GM21529 (cell line): ENCODE data around the gene AMFR.

Source experiments
- ATAC-seq: cut with Tn5 transposase; IDR thresholded peaks from one replicate; pipeline ENCODE4 v1.9.1; 2021; ENCODE audit not compliant: unreplicated experiment

The AMFR gene

GRCh38 chr16:56336071-56336688, 89.2 kb downstream of the AMFR start:
- no peak for ATAC-seq

DNA sequence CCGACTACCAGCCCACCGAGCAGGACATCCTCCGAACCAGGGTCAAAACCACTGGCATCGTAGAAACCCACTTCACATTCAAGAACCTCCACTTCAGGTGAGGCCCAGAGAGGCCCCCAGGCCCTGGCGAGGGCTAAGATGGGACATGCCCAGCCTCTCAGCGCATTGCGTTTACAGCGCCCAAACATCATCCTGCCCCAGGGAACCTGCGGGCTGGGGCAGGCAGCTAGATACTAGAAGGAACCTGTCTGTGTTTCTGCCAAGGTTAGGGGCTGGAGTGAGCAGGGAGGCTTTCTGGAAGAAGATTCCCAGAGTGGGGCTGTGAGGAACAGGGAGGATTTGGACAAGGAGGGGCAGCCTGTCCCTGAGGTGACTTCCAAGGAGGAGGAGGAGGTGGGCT, 90.6 kb downstream of the AMFR start:
- no peak for ATAC-seq

GRCh38 chr16:56332464-56333079, 92.8 kb downstream of the AMFR start:
- no peak for ATAC-seq

- ATAC-seq: no peak
Measured at GRCh38 chr16:56331915-56332314, 93.4 kb downstream of the AMFR start.

DNA sequence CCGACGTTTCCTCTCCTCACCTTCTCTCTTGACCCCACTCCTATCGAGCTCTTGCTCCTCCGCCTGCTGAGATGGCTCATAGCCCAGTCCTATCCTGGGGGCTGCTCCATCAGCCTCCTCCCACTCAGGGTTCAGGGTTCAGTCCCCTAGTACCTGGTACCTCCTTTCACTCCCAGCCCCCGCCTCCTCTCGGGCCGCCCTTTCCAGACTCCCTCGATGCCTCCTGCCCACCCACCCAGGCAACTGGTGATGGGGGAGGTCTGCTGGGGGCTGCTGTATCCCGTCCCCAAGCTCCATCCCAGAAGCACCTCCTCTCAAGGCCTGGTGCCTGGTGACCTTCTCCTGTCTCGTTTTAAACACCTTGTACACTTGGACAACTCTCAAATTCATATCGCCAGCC, 93.9 kb downstream of the AMFR start:
- ATAC-seq: no peak

DNA sequence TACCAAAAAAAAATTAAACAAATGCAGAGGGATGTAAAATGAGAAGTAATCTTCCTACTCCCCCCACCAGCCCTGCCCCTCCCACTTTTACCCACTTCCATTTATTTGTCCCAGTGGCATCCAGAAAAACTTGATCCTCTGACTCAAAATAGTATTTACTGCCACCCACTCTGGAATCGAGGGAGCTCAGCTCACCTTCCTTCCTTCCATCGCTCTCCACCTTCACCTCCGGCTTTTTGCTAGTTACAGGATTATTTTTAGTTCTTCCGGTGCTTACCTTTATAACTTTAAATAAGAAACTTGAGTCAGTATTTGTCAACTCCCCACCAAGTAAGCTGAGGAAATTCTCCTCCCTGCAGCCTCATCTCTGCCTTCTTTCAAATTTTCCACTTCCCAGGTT, 94.9 kb downstream of the AMFR start:
- ATAC-seq: no peak

DNA sequence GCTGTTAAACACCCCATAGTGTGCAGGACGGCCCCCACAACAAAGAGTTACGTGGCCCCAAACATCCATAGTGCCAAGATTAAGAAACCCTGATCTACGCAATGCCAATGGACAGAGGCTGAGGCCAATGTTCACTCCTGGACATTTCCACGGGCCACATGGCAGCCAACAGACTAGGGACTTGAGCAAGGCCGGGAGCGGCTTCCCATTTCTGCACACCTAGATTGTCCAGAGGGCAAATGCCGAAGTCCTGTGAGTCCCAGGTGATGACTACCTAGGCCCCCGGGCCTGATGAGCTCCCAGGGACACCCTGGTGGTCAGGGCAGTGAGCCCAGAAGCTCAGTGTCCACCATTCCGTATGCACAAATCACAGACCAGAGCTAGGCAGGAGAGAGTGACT, 95.5 kb downstream of the AMFR start:
- no peak for ATAC-seq

- ATAC-seq: no peak
Measured at GRCh38 chr16:56328276-56329022, 96.9 kb downstream of the AMFR start.

DNA sequence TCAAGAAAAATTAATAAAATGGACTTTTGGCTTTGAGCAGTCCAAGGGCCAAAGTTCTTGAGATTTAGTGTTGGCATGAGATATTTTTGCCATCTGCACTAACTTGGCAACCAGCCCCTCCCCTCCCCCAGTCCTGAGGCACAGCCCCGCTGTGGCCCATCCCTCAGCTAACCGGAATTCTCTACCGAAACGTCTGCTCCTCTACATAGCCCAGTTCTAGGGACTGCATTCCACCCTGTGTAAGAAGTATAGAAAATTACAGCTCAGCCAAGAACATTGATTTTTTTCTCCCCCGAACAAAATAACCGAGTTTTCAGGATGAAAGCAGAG, 97.5 kb downstream of the AMFR start:
- no peak for ATAC-seq

DNA sequence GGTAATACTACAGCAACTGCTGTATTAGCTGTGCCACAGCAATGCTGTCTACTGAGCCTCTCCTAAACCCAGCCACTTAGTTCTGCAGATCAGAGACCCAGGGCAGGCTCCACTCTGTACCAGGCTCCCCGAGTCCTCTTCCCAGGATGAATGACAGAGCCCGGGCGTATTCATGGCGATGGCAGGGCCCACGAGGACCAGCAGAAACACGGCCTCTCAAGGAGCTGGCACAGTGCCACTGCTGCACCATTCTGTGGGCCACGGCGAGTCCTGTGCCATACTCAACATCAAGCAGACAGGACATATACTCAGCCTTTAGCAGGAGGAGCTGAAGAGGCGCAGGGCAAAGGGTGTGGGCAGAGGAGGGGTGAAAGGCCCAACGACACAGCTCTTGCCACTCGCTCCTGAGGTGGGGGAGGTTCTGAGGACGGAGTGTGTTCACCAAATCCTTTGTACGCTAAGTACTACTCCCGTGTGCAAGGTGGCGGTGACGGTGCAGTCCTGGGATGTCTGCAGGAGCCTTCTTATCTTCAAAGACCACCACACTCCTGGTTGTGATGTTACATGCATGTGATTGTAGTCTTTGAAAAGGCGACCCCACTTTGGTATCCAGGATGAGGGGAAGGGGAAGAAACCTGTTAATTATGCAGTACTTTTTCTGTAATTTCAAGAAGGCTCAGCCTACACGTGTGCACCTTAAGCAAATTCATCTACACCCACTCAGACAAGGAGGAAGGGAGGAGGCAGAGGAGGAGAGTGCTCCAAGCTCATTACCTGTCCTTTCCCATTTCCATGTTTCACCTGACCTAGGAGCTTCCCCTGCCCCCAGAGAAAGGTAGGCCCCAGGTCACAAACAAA, 98.0 kb downstream of the AMFR start:
- ATAC-seq: no peak

DNA sequence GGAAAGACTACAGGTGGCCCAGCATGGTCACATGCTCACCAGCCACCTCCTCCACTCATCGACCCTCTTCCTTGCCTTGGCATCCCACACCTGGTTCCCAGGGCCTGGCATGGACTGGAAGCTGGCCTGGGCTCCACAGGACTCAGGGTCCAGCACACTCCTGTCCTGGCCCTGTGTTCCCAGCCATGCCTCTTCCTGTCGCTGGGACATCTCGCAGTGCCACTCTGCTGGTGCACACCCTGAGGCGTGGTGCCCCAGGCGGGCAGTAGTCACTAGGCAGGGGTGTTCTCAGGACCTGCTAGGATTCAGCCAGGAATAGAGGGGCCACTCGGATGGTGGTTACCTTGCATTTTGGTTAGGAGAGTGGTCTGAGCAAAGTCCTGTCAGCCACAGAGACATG, 99.4 kb downstream of the AMFR start:
- no peak for ATAC-seq

DNA sequence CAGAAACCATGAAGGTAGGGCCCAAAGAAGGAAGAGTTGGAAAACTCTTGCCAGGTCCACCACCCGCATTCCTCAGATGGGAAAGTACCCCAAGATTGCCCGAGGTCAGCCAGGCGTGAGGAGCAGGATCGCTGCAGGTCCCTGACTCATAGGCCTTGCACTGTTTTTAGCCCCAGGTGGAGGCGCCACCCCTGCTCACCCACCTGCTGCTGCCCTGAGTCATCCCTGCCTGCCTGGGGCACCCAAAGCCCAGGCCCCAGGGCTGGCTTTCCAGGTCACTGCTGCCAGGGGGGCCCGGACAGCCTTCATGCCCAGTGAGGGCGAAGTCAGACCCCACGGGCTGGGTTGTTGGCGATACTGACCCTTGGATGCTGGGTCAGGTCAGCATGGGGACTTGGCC, 100.9 kb downstream of the AMFR start:
- no peak for ATAC-seq

DNA sequence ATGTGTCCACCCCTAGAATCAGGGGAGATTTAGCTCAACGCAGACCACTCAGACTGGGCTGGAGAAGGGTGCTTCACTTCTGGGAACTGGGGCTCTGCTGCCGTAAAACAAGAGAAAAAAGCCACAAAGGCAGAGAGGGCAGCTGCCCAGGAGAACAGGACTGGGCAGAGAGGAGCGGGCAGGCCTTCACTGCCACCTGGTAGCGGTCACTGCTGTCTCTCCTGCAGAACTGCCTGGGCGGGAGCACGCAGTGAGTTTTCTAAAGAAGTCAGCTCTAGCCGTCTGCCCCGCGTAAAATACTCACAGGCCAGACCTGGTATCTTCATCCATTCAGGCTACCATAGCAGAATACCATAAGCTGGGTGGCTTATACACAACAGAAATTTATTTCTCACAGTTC, 103.8 kb downstream of the AMFR start:
- ATAC-seq: no peak

DNA sequence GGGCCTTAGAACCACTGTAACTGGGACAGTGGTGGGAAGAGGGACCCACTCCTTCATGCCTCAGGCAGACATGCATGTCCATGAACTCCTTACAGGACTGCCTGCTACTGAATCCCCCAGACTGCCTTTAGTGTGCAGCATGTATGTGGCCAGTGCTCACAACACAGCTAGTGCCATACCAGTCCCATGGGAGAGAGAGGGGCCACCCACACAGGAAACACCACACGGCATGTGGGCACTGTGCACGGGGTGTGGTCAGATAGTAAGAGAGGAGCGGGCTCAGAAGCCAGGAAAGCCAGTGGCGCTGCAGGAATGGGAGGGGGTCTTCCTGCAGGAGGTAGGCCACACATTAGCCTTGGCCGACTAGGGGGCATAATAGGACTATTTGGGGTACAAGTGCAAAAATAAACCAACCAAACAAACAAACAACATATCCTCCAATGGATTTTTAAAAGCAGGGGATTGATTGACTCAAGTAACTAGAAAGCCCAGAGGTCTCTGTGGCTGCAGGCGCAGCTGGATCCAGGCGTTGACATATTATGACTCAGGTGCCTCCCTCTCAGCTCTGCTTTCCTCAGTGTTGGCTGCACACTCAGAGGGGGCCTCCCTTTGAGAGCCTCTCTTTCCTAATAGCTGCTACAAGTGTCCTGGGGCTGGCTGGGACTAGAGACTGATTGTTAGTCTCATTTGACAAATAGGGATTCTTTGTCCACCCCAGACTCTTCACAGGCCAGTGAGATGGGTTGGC, 104.4 kb downstream of the AMFR start:
- no peak for ATAC-seq

GRCh38 chr16:56320056-56320455, 105.3 kb downstream of the AMFR start:
- ATAC-seq: no peak

DNA sequence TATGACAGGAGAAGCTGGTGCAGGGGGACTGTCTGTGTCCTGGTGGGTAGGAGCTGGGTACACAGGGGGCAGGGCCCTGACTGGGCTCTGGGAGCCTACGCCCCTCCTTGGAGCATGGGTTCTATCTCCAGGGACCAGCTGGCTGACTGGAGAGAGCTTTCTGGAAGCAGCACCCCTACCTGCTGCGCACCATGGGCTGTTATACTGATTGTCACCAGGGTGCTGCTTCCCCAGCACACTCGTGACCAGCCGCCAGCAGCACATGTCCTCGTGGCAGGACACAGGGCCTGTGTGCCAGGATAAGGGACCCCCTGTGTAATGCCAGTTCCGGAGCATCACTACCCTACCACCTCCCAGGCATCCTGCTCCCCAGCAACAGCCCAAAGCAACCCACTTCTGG, 106.0 kb downstream of the AMFR start:
- ATAC-seq: no peak

GRCh38 chr16:56318827-56319140, 106.6 kb downstream of the AMFR start:
- ATAC-seq: no peak

GRCh38 chr16:56317998-56318826, 107.1 kb downstream of the AMFR start:
- ATAC-seq: peak; percentile 97

GRCh38 chr16:56316545-56316944, 108.8 kb downstream of the AMFR start:
- ATAC-seq: no peak

GRCh38 chr16:56315955-56316354, 109.4 kb downstream of the AMFR start:
- no peak for ATAC-seq
